Activated CD4-positive, CD25-positive, alpha-beta regulatory T cell treated with anti-CD3 and anti-CD28 coated beads, Interleukin-2, amount 50 U/mL, for 72 hours (primary cell): ENCODE data around the gene GRM3.

Experiments used
- DNase-seq: peaks from one replicate; pipeline ENCODE4 v3.0.0; 2021

The GRM3 gene

DNA sequence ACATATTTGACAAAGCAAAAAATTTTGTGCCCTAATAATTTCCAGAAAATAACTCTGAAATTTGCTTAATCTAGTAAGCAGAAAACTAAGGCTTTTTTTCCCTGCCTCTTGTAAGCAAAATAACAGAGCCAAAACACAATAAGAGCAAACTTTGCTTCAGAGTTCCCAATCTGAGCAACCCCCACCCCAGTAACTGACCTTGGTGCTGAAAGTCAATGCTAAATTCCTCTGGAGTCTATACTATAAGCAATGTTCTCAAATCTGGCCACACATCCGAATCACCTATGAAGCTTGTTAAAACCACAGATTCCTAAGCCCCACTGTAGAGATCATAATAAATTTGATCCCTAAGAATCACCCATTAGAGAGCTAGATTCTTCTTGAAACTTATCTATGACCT lies 265.2 kb downstream of the GRM3 start:
- DNase-seq: no peak

DNA sequence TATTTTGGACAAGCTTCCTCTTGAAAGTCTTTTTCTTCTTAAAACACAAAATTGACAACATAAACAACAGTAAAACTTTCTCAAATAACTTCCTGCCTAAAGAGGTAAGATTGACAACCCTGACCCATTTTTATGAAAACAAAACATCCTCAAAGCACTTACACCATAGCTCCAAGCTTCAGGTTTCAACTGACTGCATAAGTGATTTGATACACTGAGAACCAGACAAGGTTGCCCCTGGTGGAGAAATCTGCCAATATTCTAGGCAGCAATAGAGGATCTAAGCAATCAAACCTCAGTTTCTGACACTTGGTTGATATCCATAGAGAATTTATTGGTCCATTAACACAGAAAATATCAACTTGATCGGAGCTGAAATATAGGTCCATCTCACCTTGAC lies 267.9 kb downstream of the GRM3 start:
- no peak for DNase-seq

DNA sequence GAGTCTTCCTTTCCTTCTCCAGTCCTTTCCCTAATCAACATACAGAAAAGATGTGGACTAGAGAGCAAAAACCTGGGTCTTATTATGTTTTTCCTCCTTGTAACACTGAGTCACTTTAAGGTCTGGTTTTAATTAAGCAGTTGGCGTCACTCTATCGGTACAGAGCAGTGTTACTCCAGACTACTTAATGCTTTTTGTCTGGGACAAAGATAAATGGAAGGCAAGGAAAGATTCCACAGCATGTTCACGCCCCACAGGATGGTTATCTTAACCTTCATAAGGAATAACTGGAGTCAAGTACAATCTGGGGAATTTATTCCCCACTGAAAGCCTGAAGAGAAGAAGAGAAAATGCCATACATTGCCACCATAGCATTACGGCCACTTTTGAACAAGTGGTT lies 270.0 kb downstream of the GRM3 start:
- no peak for DNase-seq
